ENCODE results near the gene FAM135A.

DNA sequence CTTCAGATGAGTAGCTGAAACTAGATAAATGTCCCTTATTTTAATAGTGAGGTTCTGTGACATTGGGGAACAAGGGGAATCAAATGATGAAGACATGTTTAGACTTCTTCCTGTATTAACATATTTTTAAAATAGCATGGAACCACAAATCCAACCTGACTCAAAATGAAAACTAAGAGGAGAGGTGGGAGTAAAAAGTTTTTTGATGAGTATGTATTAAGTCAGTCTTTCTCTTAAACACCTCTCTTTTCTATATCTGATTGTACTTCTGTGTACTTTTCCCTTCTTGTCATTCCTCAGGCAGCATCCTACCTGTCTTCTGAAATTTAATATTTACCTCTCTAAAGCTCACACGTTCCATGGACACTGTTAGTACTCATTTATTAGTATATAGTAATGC, 144.7 kb downstream of the FAM135A start:
- no peak for TF ChIP-seq CTCF (conservative IDR thresholded peaks at IDR 0.05; ENCODE audit: low read depth, low read length)
- TF ChIP-seq EZH2 (IDR thresholded peaks at IDR 0.05; ENCODE audit: borderline replicate concordance, low read depth, low read length, poor library complexity, severe bottlenecking) = no peak
